ENCODE results near the gene RAD51B. TPM values are rescaled to one million over a fixed set of nuclear protein-coding genes. Genes with fewer than 3 reads are reported as not detected.
A peak's percentile ranks its signal among the peaks of the same experiment; 100 is the strongest.
"Not testable (repeated sequence)": the region's sequence is repeated elsewhere in the genome, so short reads cannot be mapped to it uniquely, and the experiment has no call there.

Gene RAD51B
- total RNA-seq, 1 donor from 2014 or later: 28.5 TPM

DNA sequence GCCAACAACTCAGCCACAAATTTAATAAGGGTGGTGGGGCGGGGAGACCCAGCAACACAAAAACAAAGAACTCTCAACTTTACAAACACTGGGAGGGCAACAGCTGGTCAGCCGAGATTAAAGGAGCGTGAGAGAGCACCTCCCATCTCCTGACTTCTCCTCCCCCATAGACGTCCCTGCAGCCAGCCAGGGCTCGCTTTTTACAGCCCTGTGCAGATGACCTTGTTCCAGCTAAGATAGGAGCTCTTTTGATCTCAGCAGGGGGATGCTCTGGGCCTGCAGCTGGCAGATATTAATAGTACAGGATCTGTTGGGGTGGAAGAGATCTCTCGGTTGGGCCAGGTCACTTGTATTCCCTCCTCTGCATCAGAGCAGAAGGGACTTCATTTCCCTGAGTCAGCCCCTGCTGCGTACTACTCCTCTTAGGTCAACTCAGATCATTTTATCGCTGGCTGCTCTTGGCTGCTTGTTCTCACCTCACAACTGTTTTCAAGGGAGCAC is 475.8 kb downstream of the RAD51B start:
- Histone ChIP-seq H3K4me1 (peaks cover 63% of the 10 kb centered on the region), H3K9me3 (no peaks in the 10 kb centered on the region), H3K4me3 (no peak overlapping the region), H3K27me3 (no peaks in the 10 kb centered on the region), H3K36me3 (no peaks in the 10 kb centered on the region), H3K27ac (peak overlapping the region; percentile 70)
- intact Hi-C loops (cut with DNase I): no loop called here
- no peak for DNase-seq (ENCODE audit: extremely low spot score in 2 of 2)
- TF ChIP-seq POLR2AphosphoS5 (IDR thresholded peaks at IDR 0.05; ENCODE audit: insufficient read depth in 1 of 2, low read depth in 1 of 2): no peak

DNA sequence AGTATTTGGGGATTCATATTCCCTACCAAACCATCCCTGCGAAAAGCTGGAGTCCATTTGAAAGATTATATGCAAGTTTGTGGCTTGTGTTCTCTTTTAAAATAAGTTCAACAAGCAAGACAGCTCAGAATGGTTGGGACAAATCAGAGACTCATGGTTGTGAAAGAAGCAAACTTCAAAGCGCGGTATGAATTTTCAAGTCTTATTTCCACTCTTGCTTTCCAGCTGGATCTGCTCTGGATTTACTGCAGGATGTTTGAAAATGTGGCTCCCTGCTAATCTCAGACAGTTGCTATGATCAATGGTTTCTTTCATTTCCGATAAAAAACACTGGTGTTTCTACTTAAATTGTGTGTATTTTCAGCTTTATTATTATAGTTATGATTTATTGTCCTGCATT is 477.5 kb downstream of the RAD51B start:
- peak overlapping the region; percentile 70 for H3K27ac ChIP-seq
- H3K4me1 ChIP-seq: peaks cover 57% of the 10 kb centered on the region
- no peaks in the 10 kb centered on the region for H3K9me3 ChIP-seq
- H3K36me3 ChIP-seq: no peaks in the 10 kb centered on the region
- TF ChIP-seq, protein P1, sequence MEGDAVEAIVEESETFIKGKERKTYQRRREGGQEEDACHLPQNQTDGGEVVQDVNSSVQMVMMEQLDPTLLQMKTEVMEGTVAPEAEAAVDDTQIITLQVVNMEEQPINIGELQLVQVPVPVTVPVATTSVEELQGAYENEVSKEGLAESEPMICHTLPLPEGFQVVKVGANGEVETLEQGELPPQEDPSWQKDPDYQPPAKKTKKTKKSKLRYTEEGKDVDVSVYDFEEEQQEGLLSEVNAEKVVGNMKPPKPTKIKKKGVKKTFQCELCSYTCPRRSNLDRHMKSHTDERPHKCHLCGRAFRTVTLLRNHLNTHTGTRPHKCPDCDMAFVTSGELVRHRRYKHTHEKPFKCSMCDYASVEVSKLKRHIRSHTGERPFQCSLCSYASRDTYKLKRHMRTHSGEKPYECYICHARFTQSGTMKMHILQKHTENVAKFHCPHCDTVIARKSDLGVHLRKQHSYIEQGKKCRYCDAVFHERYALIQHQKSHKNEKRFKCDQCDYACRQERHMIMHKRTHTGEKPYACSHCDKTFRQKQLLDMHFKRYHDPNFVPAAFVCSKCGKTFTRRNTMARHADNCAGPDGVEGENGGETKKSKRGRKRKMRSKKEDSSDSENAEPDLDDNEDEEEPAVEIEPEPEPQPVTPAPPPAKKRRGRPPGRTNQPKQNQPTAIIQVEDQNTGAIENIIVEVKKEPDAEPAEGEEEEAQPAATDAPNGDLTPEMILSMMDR (IDR thresholded peaks at IDR 0.05): no peak
- TF ChIP-seq POLR2A (IDR thresholded peaks at IDR 0.05) (no peak), POLR2AphosphoS5 (IDR thresholded peaks at IDR 0.05; ENCODE audit: insufficient read depth in 1 of 2, low read depth in 1 of 2) (no peak)
- DNase-seq (ENCODE audit: extremely low spot score in 2 of 2): no peak
- no peaks in the 10 kb centered on the region for H3K27me3 ChIP-seq
- intact Hi-C loops (cut with DNase I): no loop called here
- no peak overlapping the region for H3K4me3 ChIP-seq

DNA sequence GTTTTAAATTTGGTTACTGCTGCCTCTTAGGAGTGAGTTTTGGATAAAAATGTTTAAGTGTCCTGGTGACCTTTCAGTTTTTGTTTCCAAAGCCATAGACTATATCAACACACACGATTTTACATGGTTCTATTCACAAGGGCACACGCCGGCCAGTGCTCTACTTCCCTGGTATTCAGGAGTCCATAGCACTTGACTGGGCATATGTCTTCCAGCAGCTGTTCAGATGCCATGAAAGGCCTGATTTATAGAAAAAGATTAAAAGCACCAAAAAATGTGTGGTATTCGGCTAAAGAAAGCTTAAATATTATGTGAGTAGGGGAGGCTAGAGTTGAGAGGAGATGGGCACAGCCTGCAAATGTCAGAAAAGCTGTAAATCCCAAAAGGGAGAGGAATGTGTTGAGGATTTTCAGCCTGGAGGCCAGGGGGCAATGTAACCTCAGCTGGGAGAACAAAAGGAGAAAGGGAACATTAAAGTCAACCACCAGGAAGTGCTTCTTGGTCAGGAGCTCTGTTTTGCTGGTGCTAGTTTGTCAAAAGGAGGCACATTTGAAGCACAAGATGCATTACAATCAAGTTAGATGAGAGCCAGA is 478.4 kb downstream of the RAD51B start:
- Histone ChIP-seq H3K4me3 (no peak overlapping the region), H3K27me3 (no peaks in the 10 kb centered on the region), H3K27ac (peak overlapping the region; percentile 70), H3K9me3 (no peaks in the 10 kb centered on the region), H3K36me3 (no peaks in the 10 kb centered on the region), H3K4me1 (peaks cover 48% of the 10 kb centered on the region)
- TF ChIP-seq POLR2A (IDR thresholded peaks at IDR 0.05) (no peak), POLR2AphosphoS5 (IDR thresholded peaks at IDR 0.05; ENCODE audit: insufficient read depth in 1 of 2, low read depth in 1 of 2) (no peak)
- TF ChIP-seq, protein P1 (IDR thresholded peaks at IDR 0.05): no peak
- DNase-seq (ENCODE audit: extremely low spot score in 2 of 2): no peak
- intact Hi-C loops (cut with DNase I): no loop called here

DNA sequence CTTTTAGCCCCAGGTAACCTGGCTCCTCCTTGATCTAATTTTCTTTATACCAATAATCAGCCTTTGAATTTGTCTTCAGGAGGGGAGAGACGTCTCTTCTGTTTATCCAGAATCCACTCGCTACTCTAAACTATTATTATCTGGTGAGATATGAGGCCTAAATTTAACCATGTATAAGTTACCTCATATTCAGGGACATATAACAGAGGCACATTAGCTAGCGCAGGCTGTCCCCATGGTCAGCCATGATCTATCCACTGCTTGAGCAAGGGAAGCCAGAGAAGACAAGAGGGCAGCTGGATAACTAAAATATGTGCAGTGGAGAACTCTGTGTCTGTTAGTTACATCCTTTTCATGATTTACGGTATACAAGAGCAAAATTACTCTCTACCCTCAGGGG is 481.0 kb downstream of the RAD51B start:
- no peaks in the 10 kb centered on the region for H3K36me3 ChIP-seq
- no peak overlapping the region for H3K27ac ChIP-seq
- no peak for DNase-seq (ENCODE audit: extremely low spot score in 2 of 2)
- H3K27me3 ChIP-seq: no peaks in the 10 kb centered on the region
- H3K4me1 ChIP-seq: peaks cover 22% of the 10 kb centered on the region
- intact Hi-C loops (cut with DNase I): no loop called here
- H3K9me3 ChIP-seq: no peaks in the 10 kb centered on the region
- H3K4me3 ChIP-seq: no peak overlapping the region
- TF ChIP-seq POLR2AphosphoS5 (IDR thresholded peaks at IDR 0.05; ENCODE audit: insufficient read depth in 1 of 2, low read depth in 1 of 2) (no peak), POLR2A (IDR thresholded peaks at IDR 0.05) (no peak)
- TF ChIP-seq, protein P1 (IDR thresholded peaks at IDR 0.05): no peak

DNA sequence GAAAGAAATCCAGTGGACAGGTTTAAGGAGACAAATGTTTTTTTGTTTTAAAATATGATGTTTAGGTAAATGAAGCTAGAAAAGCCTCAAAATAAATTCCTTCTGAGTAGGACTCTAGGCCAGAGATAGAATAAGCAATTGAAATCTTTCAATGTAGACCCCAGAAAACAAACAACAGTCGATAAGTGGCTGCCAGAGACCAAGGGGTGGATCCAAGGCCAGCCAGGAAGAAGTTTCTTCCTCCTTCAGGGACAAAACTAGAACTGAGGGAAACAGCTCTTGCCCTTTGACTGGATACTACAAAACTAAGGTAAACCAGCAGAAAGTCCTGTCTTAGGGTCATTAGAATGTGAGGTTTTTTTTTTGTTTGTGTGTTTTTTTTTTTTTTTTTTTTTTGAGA is 481.6 kb downstream of the RAD51B start:
- no peaks in the 10 kb centered on the region for H3K27me3 ChIP-seq

DNA sequence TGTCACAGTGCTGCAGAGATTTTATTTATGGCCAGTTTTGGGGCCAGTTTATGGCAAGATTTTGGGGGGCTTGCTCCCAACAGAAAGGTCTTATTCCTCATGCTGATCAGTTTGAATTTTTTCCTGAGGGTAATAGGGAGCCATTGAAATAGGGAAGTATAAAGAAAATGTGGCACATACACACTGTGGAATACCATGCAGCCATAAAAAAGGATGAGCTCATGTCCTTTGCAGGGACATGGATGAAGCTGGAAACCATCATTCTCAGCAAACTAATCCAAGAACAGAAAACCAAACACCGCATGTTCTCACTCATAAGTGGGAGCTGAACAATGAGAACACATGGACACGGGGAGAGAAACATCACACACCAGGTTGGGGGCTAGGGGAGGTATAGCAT is 483.4 kb downstream of the RAD51B start:
- H3K27me3 ChIP-seq; DNase-seq (ENCODE audit: extremely low spot score in 2 of 2); H3K4me3 ChIP-seq; intact Hi-C loops (cut with DNase I); H3K36me3 ChIP-seq; H3K9me3 ChIP-seq; H3K27ac ChIP-seq: not testable (repeated sequence)
- H3K4me1 ChIP-seq: peaks cover 24% of the 10 kb centered on the region

More for the DNA sequence above, 481.6 kb downstream of the RAD51B start:
- no peak overlapping the region for H3K4me3 ChIP-seq
- no peaks in the 10 kb centered on the region for H3K9me3 ChIP-seq
- H3K36me3 ChIP-seq: no peaks in the 10 kb centered on the region
- intact Hi-C loops (cut with DNase I): no loop called here
- TF ChIP-seq, protein P1 (IDR thresholded peaks at IDR 0.05): no peak
- TF ChIP-seq POLR2A (IDR thresholded peaks at IDR 0.05): no peak
- no peak overlapping the region for H3K27ac ChIP-seq
- no peak for DNase-seq (ENCODE audit: extremely low spot score in 2 of 2)
- H3K4me1 ChIP-seq: peaks cover 21% of the 10 kb centered on the region

Measured in vagina (tissue), 2 donors.